ENCODE results near the gene RAF1. TPM values are rescaled to one million over a fixed set of nuclear protein-coding genes. Genes with fewer than 3 reads are reported as not detected.

The RAF1 gene
- total and polyA plus RNA-seq, 2 of the 13 experiments (the other 11 are each of a cell fraction or from before 2014, with no cell fraction given), result 72.2 to 91.4 TPM

- TF ChIP-seq SP1 (IDR thresholded peaks at IDR 0.05) (no peak), SP1 (CRISPR knock-in tag; IDR thresholded peaks at IDR 0.05) (no peak), GATA4 (IDR thresholded peaks at IDR 0.05; ENCODE audit: borderline replicate concordance, low read depth) (no peak), TBP (CRISPR knock-in tag; IDR thresholded peaks at IDR 0.05) (no peak)
- TF ChIP-seq, protein P1, sequence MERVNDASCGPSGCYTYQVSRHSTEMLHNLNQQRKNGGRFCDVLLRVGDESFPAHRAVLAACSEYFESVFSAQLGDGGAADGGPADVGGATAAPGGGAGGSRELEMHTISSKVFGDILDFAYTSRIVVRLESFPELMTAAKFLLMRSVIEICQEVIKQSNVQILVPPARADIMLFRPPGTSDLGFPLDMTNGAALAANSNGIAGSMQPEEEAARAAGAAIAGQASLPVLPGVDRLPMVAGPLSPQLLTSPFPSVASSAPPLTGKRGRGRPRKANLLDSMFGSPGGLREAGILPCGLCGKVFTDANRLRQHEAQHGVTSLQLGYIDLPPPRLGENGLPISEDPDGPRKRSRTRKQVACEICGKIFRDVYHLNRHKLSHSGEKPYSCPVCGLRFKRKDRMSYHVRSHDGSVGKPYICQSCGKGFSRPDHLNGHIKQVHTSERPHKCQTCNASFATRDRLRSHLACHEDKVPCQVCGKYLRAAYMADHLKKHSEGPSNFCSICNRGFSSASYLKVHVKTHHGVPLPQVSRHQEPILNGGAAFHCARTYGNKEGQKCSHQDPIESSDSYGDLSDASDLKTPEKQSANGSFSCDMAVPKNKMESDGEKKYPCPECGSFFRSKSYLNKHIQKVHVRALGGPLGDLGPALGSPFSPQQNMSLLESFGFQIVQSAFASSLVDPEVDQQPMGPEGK (CRISPR knock-in tag; IDR thresholded peaks at IDR 0.05), result no peak
- TF ChIP-seq, protein P2, sequence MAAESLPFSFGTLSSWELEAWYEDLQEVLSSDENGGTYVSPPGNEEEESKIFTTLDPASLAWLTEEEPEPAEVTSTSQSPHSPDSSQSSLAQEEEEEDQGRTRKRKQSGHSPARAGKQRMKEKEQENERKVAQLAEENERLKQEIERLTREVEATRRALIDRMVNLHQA (CRISPR knock-in tag; IDR thresholded peaks at IDR 0.05), result no peak
Observed at GRCh38 chr3:12591456-12591855, 72.5 kb downstream of the RAF1 start (continued).

DNA sequence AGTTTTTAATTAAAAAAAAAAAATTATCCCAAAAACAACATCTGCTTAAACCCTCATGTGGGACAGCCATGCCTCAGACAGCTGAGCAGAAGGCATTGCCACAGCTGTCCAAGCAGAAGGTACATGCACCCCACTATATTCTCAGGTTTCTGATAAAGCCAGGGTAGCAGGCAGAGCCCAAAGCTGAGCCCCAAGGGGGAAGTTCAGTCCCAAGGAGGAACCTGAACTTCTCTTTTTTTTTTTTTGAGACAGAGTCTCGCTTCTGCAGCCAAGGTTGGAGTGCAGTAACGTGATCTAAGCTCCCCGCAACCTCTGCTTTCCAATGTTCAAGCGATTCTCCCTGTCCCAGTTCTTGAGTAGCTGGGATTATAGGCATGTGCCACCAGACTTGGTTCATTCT is 73.8 kb downstream of the RAF1 start:
- Histone ChIP-seq H3K4me2 (ENCODE audit: low read depth, low read length) (no peak overlapping the region), H3K27ac (ENCODE audit: extremely low read length, insufficient read depth, low read length) (no peak overlapping the region), H2AFZ (ENCODE audit: low read length) (no peak overlapping the region), H3K27me3 (ENCODE audit: control insufficient read depth in 1 of 2, insufficient read depth in 2 of 2, low read length in 2 of 2) (no peaks in the 10 kb centered on the region), H3K36me3 (replicated peaks in 1 of 2; ENCODE audit: control insufficient read depth in 1 of 2, insufficient read depth in 2 of 2, low read length in 2 of 2) (peaks cover 35 to 81% of the 10 kb centered on the region in 2 experiments), H3K79me2 (ENCODE audit: insufficient read depth, low read length) (no peaks in the 10 kb centered on the region), H3K4me3 (replicated peaks in 1 of 3; ENCODE audit: insufficient read depth in 1 of 3, low read depth in 2 of 3, low read length in 3 of 3) (no peak overlapping the region), H3K9ac (ENCODE audit: insufficient read depth, low read depth, low read length) (no peak overlapping the region), H3K4me1 (ENCODE audit: insufficient read depth, low read length) (no peaks in the 10 kb centered on the region), H3K9me3 (ENCODE audit: low read length) (no peaks in the 10 kb centered on the region), H4K20me1 (ENCODE audit: insufficient read depth, low read length) (no peaks in the 10 kb centered on the region)
- no peak for DNase-seq (ENCODE audit: low spot score)
- no TSS peak for BruUV-seq (replicated peaks)
- ChIA-PET POLR2A (no interaction called here), CTCF (ENCODE audit: low intra/inter-chr PET ratio, low total read pairs) (no interaction called here)
- no CpG with 5 or more reads among the region's 4 CpGs for WGBS (ENCODE audit: low lambda C conversion rate)
- FAIRE-seq, result no peak
- intact Hi-C loops (cut with micrococcal nuclease; ENCODE audit: unreplicated experiment) (no loop called here), in situ Hi-C loops (cut with HindIII; ENCODE audit: extremely low pct_ligation_motif_present, low pct_unique_long_range_greater_than_20kb) (no loop called here)
- no peak for ATAC-seq
- TF ChIP-seq ZNF512B (CRISPR knock-in tag; IDR thresholded peaks at IDR 0.05; ENCODE audit: borderline replicate concordance) (no peak), ZNF468 (CRISPR knock-in tag; IDR thresholded peaks at IDR 0.05) (no peak), FLYWCH1 (CRISPR knock-in tag; IDR thresholded peaks at IDR 0.05) (no peak), CEBPG (CRISPR knock-in tag; IDR thresholded peaks at IDR 0.05) (no peak), IRF1 (CRISPR knock-in tag; IDR thresholded peaks at IDR 0.05; ENCODE audit: low read depth) (no peak), NR2F1 (CRISPR knock-in tag; IDR thresholded peaks at IDR 0.05) (no peak)
